ENCODE measurements around the gene BCL2A1. TPM values are rescaled to one million over a fixed set of nuclear protein-coding genes. Genes with fewer than 3 reads are reported as not detected.
A peak's percentile ranks its signal among the peaks of the same experiment; 100 is the strongest.

Gene BCL2A1
- total RNA-seq, 1 experiment from 2014 or later = 1.4 TPM

DNA sequence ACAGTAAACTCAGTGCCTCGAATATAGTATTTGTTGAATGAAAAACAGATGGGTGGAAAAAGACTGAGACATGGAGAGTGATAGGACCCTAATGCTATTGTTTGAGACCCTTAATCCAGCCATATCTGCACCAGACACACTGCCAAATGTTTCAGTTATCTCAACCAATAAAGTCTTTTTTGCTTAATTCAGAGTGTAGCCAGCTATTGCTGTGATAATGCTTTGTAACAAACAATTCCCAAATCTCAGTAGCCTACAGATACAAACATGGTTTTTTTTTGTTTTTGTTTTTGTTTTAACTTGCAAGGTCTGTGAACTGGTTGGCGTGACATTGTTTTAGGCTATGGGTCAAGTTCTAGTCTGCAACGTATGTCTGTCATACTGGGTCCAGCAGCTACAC, 17.0 kb upstream of the BCL2A1 start:
- H3K4me3 ChIP-seq (ENCODE audit: low read length) = no peak overlapping the region
- H3K9me2 ChIP-seq (replicated peaks; ENCODE audit: insufficient read depth, low read length) = no peaks in the 10 kb centered on the region
- no peak for DNase-seq
- no peaks in the 10 kb centered on the region for H3K79me2 ChIP-seq (ENCODE audit: low read length)
- H3K27ac ChIP-seq (ENCODE audit: low read length) = no peak overlapping the region
- no peaks in the 10 kb centered on the region for H3K9me3 ChIP-seq (ENCODE audit: low read length)
- H4K20me1 ChIP-seq (ENCODE audit: insufficient read depth, low read depth, low read length) = no peaks in the 10 kb centered on the region
- no peaks in the 10 kb centered on the region for H3K27me3 ChIP-seq (ENCODE audit: low read length)
- no peaks in the 10 kb centered on the region for H3K36me3 ChIP-seq (ENCODE audit: insufficient read depth, low read length)
- H3K4me1 ChIP-seq (ENCODE audit: low read length) = no peaks in the 10 kb centered on the region
- H3K9ac ChIP-seq (ENCODE audit: low read length) = no peak overlapping the region
- no peak overlapping the region for H3K4me2 ChIP-seq (ENCODE audit: low read depth, low read length, poor library complexity, severe bottlenecking)
- no peak overlapping the region for H2AFZ ChIP-seq (ENCODE audit: low read length)

DNA sequence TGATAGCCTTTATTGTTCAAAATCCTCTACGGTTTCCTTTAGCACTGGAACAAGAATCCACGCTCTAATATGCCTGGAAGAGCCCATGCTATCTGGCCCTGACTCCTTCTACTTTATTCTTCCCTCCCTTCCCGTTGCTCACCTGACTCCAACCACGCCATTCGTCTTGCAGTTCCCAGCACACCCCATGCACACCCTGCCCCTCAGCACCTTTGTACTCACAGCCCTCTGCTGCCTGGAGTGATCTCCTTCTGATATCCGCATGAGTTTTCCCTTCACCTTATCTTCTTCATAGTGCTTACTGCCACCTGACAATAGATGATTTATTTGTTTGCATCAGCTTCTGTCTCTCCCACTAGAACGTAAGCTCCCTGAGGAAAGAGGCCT, 16.6 kb upstream of the BCL2A1 start:
- Histone ChIP-seq H3K9me2 (replicated peaks; ENCODE audit: insufficient read depth, low read length) (no peaks in the 10 kb centered on the region), H3K4me3 (ENCODE audit: low read length) (no peak overlapping the region), H3K36me3 (ENCODE audit: insufficient read depth, low read length) (no peaks in the 10 kb centered on the region), H3K4me1 (ENCODE audit: low read length) (no peaks in the 10 kb centered on the region), H3K27ac (ENCODE audit: low read length) (no peak overlapping the region), H3K9me3 (ENCODE audit: low read length) (no peaks in the 10 kb centered on the region), H2AFZ (ENCODE audit: low read length) (no peak overlapping the region), H3K9ac (ENCODE audit: low read length) (no peak overlapping the region), H3K4me2 (ENCODE audit: low read depth, low read length, poor library complexity, severe bottlenecking) (no peak overlapping the region), H3K27me3 (ENCODE audit: low read length) (no peaks in the 10 kb centered on the region), H3K79me2 (ENCODE audit: low read length) (no peaks in the 10 kb centered on the region), H4K20me1 (ENCODE audit: insufficient read depth, low read depth, low read length) (no peaks in the 10 kb centered on the region)
- no peak for DNase-seq

DNA sequence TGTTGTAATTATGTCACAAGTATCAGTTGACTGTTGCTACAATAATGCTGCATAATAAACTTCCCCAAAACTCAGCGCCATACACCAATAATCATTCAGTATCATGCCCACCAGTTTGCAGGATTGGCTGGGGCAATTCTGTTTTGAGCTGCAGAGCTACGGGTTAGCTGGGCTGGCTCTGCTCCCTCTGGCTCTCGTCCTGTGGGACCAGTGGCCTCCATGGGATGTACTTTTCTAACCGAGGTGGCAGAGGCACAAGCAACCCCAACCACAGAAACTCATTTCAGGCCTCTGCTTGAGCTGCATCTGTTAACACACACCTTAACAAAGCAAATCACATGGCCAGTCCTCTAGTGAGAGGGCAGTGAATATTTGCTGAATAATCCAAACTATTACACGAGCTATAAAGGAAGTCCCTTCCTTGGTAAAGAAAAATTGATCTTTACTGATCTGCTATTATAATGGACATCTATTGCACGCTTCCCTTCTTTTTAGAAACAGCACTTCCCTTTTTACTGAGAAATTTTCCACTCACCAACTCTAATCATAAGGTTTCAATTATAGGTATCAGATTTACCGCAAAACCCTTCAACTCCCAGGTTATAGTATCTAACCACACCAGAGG, 10.9 kb upstream of the BCL2A1 start:
- no peak overlapping the region for H3K4me2 ChIP-seq (ENCODE audit: low read depth, low read length, poor library complexity, severe bottlenecking)
- H2AFZ ChIP-seq (ENCODE audit: low read length) = peak overlapping the region; percentile 57; the same call in 1 of the 2 replicates

DNA sequence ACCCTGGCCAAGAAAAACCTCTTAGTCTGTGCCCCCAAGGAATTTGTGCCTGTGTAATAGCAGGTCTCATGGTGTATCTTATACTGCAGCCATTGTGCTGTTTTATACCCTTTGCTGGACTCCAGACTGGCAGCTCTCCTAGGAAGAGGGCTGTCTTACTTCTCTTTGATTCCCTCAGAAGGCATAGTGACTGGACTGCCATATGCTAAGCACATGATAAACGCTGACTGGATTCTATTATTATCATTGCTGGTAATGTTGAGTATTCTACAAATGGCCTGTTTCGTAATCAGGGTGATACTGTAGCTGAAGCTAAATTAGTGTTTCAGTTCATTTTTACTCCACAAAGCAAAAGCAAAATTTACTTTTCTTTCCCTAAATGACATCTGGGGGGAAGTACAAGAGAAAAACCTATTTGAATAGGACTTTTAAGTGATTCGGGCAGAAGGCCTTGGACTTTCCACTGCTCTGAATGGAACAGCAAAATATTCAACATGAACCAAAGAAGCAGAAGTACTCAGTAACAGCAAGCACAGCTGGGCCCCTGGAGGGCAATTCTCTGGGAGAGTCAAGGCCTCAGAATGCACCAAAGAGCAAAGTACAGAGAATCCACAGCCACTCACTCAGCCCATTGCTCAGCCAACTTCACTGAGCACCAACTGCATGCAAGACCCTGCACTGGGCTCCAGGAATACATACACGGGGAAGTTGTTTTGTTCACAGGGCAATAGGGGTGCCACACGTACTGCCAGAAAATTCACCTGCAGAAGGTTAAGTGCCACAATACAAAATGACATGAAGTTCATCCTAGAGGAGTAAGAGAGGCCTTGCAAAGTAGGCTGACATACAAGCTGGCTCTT, 7.9 kb upstream of the BCL2A1 start:
- H3K4me2 ChIP-seq (ENCODE audit: low read depth, low read length, poor library complexity, severe bottlenecking) = peak overlapping the region; percentile 34

More for the DNA sequence above, 10.9 kb upstream of the BCL2A1 start:
- H3K4me3 ChIP-seq (ENCODE audit: low read length) = no peak overlapping the region
- H3K9me3 ChIP-seq (ENCODE audit: low read length) = no peaks in the 10 kb centered on the region
- H3K9me2 ChIP-seq (replicated peaks; ENCODE audit: insufficient read depth, low read length) = no peaks in the 10 kb centered on the region
- no peaks in the 10 kb centered on the region for H3K79me2 ChIP-seq (ENCODE audit: low read length)
- H3K36me3 ChIP-seq (ENCODE audit: insufficient read depth, low read length) = no peaks in the 10 kb centered on the region
- no peak overlapping the region for H3K27ac ChIP-seq (ENCODE audit: low read length)
- no peak overlapping the region for H3K9ac ChIP-seq (ENCODE audit: low read length)
- no peaks in the 10 kb centered on the region for H4K20me1 ChIP-seq (ENCODE audit: insufficient read depth, low read depth, low read length)
- DNase-seq = peak; percentile 44
- peaks cover 28% of the 10 kb centered on the region for H3K4me1 ChIP-seq (ENCODE audit: low read length)
- no peaks in the 10 kb centered on the region for H3K27me3 ChIP-seq (ENCODE audit: low read length)

DNA sequence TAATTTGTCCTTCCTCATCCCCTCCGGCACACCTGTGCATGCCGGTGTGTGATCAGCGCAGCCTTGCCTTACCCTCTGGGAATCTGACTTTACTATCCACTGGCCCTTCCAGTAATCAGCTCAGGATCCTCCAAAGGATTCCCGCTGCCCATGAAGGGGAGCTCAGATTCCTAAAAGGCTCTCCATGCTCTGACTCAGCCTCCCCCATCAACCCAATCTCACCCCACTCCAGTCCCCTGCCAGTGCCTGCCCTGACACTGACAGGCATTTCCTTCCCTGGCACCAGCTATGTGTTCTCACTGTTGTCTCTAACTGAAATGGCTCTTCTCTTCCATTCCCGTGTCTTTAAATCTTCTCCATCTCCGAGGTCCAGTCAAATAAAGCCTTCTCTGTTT, 7.3 kb upstream of the BCL2A1 start:
- DNase-seq = no peak
- Histone ChIP-seq H3K79me2 (ENCODE audit: low read length) (no peaks in the 10 kb centered on the region), H3K9me2 (replicated peaks; ENCODE audit: insufficient read depth, low read length) (no peaks in the 10 kb centered on the region), H3K27me3 (ENCODE audit: low read length) (no peaks in the 10 kb centered on the region), H3K9ac (ENCODE audit: low read length) (peak overlapping the region; percentile 22), H3K4me3 (ENCODE audit: low read length) (no peak overlapping the region), H3K4me1 (ENCODE audit: low read length) (peaks cover 31% of the 10 kb centered on the region), H3K4me2 (ENCODE audit: low read depth, low read length, poor library complexity, severe bottlenecking) (peak overlapping the region; percentile 37), H3K27ac (ENCODE audit: low read length) (peak overlapping the region; percentile 83), H4K20me1 (ENCODE audit: insufficient read depth, low read depth, low read length) (no peaks in the 10 kb centered on the region), H2AFZ (ENCODE audit: low read length) (peak overlapping the region; percentile 92), H3K9me3 (ENCODE audit: low read length) (no peaks in the 10 kb centered on the region), H3K36me3 (ENCODE audit: insufficient read depth, low read length) (no peaks in the 10 kb centered on the region)

More for the DNA sequence above, 7.9 kb upstream of the BCL2A1 start:
- Histone ChIP-seq H3K27me3 (ENCODE audit: low read length) (no peaks in the 10 kb centered on the region), H3K4me3 (ENCODE audit: low read length) (no peak overlapping the region), H3K36me3 (ENCODE audit: insufficient read depth, low read length) (no peaks in the 10 kb centered on the region), H3K9me3 (ENCODE audit: low read length) (no peaks in the 10 kb centered on the region), H3K27ac (ENCODE audit: low read length) (peak overlapping the region; percentile 83), H3K79me2 (ENCODE audit: low read length) (no peaks in the 10 kb centered on the region), H2AFZ (ENCODE audit: low read length) (peak overlapping the region; percentile 92), H4K20me1 (ENCODE audit: insufficient read depth, low read depth, low read length) (no peaks in the 10 kb centered on the region), H3K9ac (ENCODE audit: low read length) (peak overlapping the region; percentile 22), H3K9me2 (replicated peaks; ENCODE audit: insufficient read depth, low read length) (no peaks in the 10 kb centered on the region), H3K4me1 (ENCODE audit: low read length) (peaks cover 29% of the 10 kb centered on the region)
- DNase-seq = peak; percentile 70

DNA sequence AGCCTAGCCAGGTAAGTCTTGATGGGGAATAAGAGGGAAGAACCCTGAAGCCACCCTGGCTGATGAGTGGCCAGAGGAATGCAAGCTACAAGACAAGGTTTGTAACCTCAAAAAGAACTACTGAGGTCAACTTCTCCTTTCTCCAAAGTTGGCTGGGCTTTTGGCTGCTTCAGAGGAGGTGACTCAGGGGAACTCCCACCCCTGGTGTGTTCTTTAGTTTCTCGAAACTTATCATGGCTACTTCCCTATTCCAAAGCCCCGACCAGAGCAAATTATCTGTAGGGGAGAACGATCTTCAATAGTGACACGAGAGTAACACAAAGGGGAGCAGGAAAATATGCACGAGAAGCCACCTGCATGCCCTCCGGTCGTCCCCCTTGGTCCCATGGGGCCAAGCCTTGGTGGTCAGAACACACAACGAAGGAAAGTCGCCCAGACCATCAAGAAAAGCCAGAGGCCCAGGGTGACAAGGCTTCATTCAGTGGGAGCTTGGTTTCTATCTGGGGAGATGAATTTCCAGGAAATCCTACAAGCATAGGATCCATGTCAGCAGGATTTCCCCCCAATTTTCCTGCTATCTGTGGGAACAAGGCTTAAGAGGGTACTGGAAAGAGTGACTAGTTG, 6.5 kb upstream of the BCL2A1 start:
- no peak overlapping the region for H3K9ac ChIP-seq (ENCODE audit: low read length)
- no peak overlapping the region for H3K27ac ChIP-seq (ENCODE audit: low read length)
- H3K9me3 ChIP-seq (ENCODE audit: low read length) = no peaks in the 10 kb centered on the region
- H3K27me3 ChIP-seq (ENCODE audit: low read length) = no peaks in the 10 kb centered on the region
- H3K4me3 ChIP-seq (ENCODE audit: low read length) = no peak overlapping the region; the same call in 1 of the 2 replicates
- H3K4me2 ChIP-seq (ENCODE audit: low read depth, low read length, poor library complexity, severe bottlenecking) = peak overlapping the region; percentile 37
- DNase-seq = peak; percentile 76
- H3K36me3 ChIP-seq (ENCODE audit: insufficient read depth, low read length) = no peaks in the 10 kb centered on the region
- no peaks in the 10 kb centered on the region for H4K20me1 ChIP-seq (ENCODE audit: insufficient read depth, low read depth, low read length)
- H2AFZ ChIP-seq (ENCODE audit: low read length) = peak overlapping the region; percentile 92; the same call in 1 of the 2 replicates
- H3K9me2 ChIP-seq (replicated peaks; ENCODE audit: insufficient read depth, low read length) = no peaks in the 10 kb centered on the region
- H3K79me2 ChIP-seq (ENCODE audit: low read length) = no peaks in the 10 kb centered on the region
- peaks cover 32% of the 10 kb centered on the region for H3K4me1 ChIP-seq (ENCODE audit: low read length)

DNA sequence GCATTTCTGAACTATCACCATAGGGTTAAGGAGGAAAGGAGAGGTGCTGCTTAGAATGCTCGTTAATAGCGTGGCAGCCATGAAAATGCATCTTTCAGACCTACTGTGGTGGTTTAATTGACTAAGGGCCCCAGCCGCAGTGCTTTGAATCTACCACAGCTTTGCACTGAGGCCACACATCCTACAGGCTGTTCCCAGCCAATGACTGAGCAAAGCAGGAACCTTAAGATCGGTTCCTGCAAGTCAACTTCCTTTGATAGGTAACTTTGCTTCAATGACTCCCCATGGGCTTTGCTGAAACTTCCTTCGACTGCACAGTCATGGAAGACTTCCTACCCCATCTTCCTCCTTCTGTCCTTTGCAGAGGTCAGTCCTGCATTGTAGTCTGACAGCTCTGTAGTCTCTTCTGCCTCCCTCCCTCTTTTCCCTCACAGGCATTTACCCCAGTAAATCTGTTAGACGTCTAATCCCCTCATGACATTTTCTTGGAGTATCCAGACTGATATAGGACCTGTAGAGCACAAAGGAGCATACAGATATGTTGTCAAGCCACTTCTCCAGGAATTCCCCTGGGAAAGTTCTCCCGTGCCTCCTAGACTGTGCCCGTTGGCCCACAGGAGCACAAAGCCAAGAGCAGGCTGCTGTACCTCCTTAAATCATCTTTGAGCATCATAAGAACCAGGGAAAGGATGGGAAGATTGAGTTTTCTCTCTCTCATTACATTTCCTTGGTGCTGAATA, 2.6 kb upstream of the BCL2A1 start:
- no peaks in the 10 kb centered on the region for H3K79me2 ChIP-seq (ENCODE audit: low read length)
- peaks cover 34% of the 10 kb centered on the region for H3K4me1 ChIP-seq (ENCODE audit: low read length)
- no peak overlapping the region for H3K9ac ChIP-seq (ENCODE audit: low read length)
- no peaks in the 10 kb centered on the region for H4K20me1 ChIP-seq (ENCODE audit: insufficient read depth, low read depth, low read length)
- no peaks in the 10 kb centered on the region for H3K9me2 ChIP-seq (replicated peaks; ENCODE audit: insufficient read depth, low read length)
- no peaks in the 10 kb centered on the region for H3K36me3 ChIP-seq (ENCODE audit: insufficient read depth, low read length)
- no peaks in the 10 kb centered on the region for H3K9me3 ChIP-seq (ENCODE audit: low read length)
- no peaks in the 10 kb centered on the region for H3K27me3 ChIP-seq (ENCODE audit: low read length)
- H3K4me2 ChIP-seq (ENCODE audit: low read depth, low read length, poor library complexity, severe bottlenecking) = no peak overlapping the region
- no peak overlapping the region for H3K27ac ChIP-seq (ENCODE audit: low read length)
- H3K4me3 ChIP-seq (ENCODE audit: low read length) = no peak overlapping the region
- no peak overlapping the region for H2AFZ ChIP-seq (ENCODE audit: low read length)
- peak; percentile 39 for DNase-seq

All from Karpas-422 (cell line).